ENCODE results near the gene SLCO4A1. TPM values are rescaled to one million over a fixed set of nuclear protein-coding genes. Genes with fewer than 3 reads are reported as not detected.
"Not testable (repeated sequence)": the region's sequence is repeated elsewhere in the genome, so short reads cannot be mapped to it uniquely, and the experiment has no call there.

SLCO4A1 gene
- total and polyA plus RNA-seq, 2 experiments from 2014 or later, result 0.22 to 0.43 TPM

GRCh38 chr20:62625921-62626547 lies 16.3 kb upstream of the SLCO4A1 start:
- Histone ChIP-seq H3K9ac (no peak overlapping the region), H3K27ac (no peak overlapping the region), H4K20me1 (ENCODE audit: insufficient read depth) (no peaks in the 10 kb centered on the region), H2AFZ (no peak overlapping the region), H3K79me2 (ENCODE audit: insufficient read depth) (no peaks in the 10 kb centered on the region), H3K4me3 (no peak overlapping the region), H3K36me3 (ENCODE audit: low read depth) (no peaks in the 10 kb centered on the region), H3K9me3 (ENCODE audit: low read depth) (no peaks in the 10 kb centered on the region), H3K4me2 (ENCODE audit: unreplicated experiment) (no peak overlapping the region), H3K4me1 (ENCODE audit: insufficient read depth) (peaks cover 14% of the 10 kb centered on the region), H3F3A (ENCODE audit: insufficient read depth) (no peaks in the 10 kb centered on the region; the same call in 1 of the 2 replicates), H3K27me3 (replicated peaks; ENCODE audit: insufficient read depth) (no peaks in the 10 kb centered on the region), H3K9me2 (ENCODE audit: insufficient read depth) (no peaks in the 10 kb centered on the region)
- 85 to 91% methylated on average over 14 to 19 of the region's 20 CpGs for WGBS, 2 experiments (ENCODE audit: low coverage in 1 of 2, low lambda C conversion rate in 2 of 2, missing lambda C conversion rate in 2 of 2)
- TF ChIP-seq EZH2phosphoT487 (IDR thresholded peaks at IDR 0.05; ENCODE audit: insufficient read depth, low read depth), result no peak
- no peak for TF ChIP-seq EZH2 (IDR thresholded peaks at IDR 0.05; ENCODE audit: insufficient read depth, poor library complexity, severe bottlenecking)
- DNase-seq, result no peak
- in situ Hi-C loops (cut with MboI), result no loop called here

DNA sequence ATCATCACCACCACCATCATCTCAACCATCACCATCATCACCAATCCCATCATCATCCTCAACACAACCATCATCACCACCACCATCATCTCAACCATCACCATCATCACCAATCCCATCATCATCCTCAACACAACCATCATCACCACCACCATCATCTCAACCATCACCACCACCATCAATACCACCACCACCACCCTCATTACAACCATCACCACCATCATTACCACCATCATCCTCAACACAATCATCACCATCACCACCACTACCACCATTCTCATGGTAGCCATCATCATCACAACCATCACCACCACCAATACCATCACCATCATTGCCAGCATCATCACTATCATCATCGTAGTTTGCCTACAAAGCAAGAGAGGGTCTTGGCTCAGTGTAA lies 14.9 kb upstream of the SLCO4A1 start:
- H3K27me3 ChIP-seq (replicated peaks; ENCODE audit: insufficient read depth); H3K4me2 ChIP-seq (ENCODE audit: unreplicated experiment); H3K27ac ChIP-seq; H3F3A ChIP-seq (ENCODE audit: insufficient read depth); in situ Hi-C loops (cut with MboI); H4K20me1 ChIP-seq (ENCODE audit: insufficient read depth); H3K9me3 ChIP-seq (ENCODE audit: low read depth); H2AFZ ChIP-seq; DNase-seq; H3K9me2 ChIP-seq (ENCODE audit: insufficient read depth); H3K4me3 ChIP-seq; H3K79me2 ChIP-seq (ENCODE audit: insufficient read depth); H3K9ac ChIP-seq; H3K36me3 ChIP-seq (ENCODE audit: low read depth): not testable (repeated sequence)
- 97 to 100% methylated on average over 1 of the region's 1 CpG for WGBS, 2 experiments (ENCODE audit: low coverage in 1 of 2, low lambda C conversion rate in 2 of 2, missing lambda C conversion rate in 2 of 2)
- peaks cover 14% of the 10 kb centered on the region for H3K4me1 ChIP-seq (ENCODE audit: insufficient read depth)

GRCh38 chr20:62627901-62628612 lies 14.2 kb upstream of the SLCO4A1 start:
- Histone ChIP-seq H2AFZ (no peak overlapping the region), H3K9me2 (ENCODE audit: insufficient read depth) (no peaks in the 10 kb centered on the region), H3K27me3 (replicated peaks; ENCODE audit: insufficient read depth) (peaks cover 12% of the 10 kb centered on the region), H3K36me3 (ENCODE audit: low read depth) (no peaks in the 10 kb centered on the region), H3K4me2 (ENCODE audit: unreplicated experiment) (peak overlapping the region; percentile 4), H3K9me3 (ENCODE audit: low read depth) (no peaks in the 10 kb centered on the region), H3K9ac (peak overlapping the region; percentile 0; the same call in 1 of the 2 replicates), H3K27ac (no peak overlapping the region), H3K79me2 (ENCODE audit: insufficient read depth) (no peaks in the 10 kb centered on the region), H4K20me1 (ENCODE audit: insufficient read depth) (no peaks in the 10 kb centered on the region), H3F3A (ENCODE audit: insufficient read depth) (no peaks in the 10 kb centered on the region; the same call in 1 of the 2 replicates), H3K4me1 (ENCODE audit: insufficient read depth) (peaks cover 12% of the 10 kb centered on the region), H3K4me3 (no peak overlapping the region)
- DNase-seq, result peak; percentile 67
- in situ Hi-C loops (cut with MboI), result no loop called here
- whole genome bisulfite sequencing, 2 experiments (ENCODE audit: low coverage in 1 of 2, low lambda C conversion rate in 2 of 2, missing lambda C conversion rate in 2 of 2), result 19 to 24% methylated on average over 10 of the region's 10 CpGs
- TF ChIP-seq EZH2phosphoT487 (IDR thresholded peaks at IDR 0.05; ENCODE audit: insufficient read depth, low read depth) (no peak), EZH2 (IDR thresholded peaks at IDR 0.05; ENCODE audit: insufficient read depth, poor library complexity, severe bottlenecking) (no peak)

- Histone ChIP-seq H3K27me3 (replicated peaks; ENCODE audit: insufficient read depth) (peaks cover 16% of the 10 kb centered on the region), H4K20me1 (ENCODE audit: insufficient read depth) (no peaks in the 10 kb centered on the region), H3K27ac (no peak overlapping the region), H3K9me2 (ENCODE audit: insufficient read depth) (no peaks in the 10 kb centered on the region), H3K4me3 (no peak overlapping the region), H2AFZ (no peak overlapping the region), H3K9me3 (ENCODE audit: low read depth) (no peaks in the 10 kb centered on the region), H3K4me2 (ENCODE audit: unreplicated experiment) (peak overlapping the region; percentile 4), H3K79me2 (ENCODE audit: insufficient read depth) (no peaks in the 10 kb centered on the region), H3K9ac (peak overlapping the region; percentile 0; the same call in 1 of the 2 replicates), H3F3A (ENCODE audit: insufficient read depth) (no peaks in the 10 kb centered on the region; the same call in 1 of the 2 replicates), H3K4me1 (ENCODE audit: insufficient read depth) (peaks cover 6% of the 10 kb centered on the region; the same call in 1 of the 2 replicates), H3K36me3 (ENCODE audit: low read depth) (no peaks in the 10 kb centered on the region)
- in situ Hi-C loops (cut with MboI), result no loop called here
- 59 to 61% methylated on average over 5 to 6 of the region's 6 CpGs for WGBS, 2 experiments (ENCODE audit: low coverage in 1 of 2, low lambda C conversion rate in 2 of 2, missing lambda C conversion rate in 2 of 2)
- TF ChIP-seq EZH2 (IDR thresholded peaks at IDR 0.05; ENCODE audit: insufficient read depth, poor library complexity, severe bottlenecking), result no peak
- no peak for TF ChIP-seq EZH2phosphoT487 (IDR thresholded peaks at IDR 0.05; ENCODE audit: insufficient read depth, low read depth)
- DNase-seq, result no peak
These were observed 13.6 kb upstream of the SLCO4A1 start for GRCh38 chr20:62628691-62629090.

Measured in GM23248 (cell line).